IMR-90 (cell line): ENCODE results near the gene FAM174C. TPM values are rescaled to one million over a fixed set of nuclear protein-coding genes. Genes with fewer than 3 reads are reported as not detected.

Source experiments
- ATAC-seq: fragments of 200-7000 bp; cut with Tn5 transposase; 2 replicates; pipeline ENCODE4 v1.9.1; 2020; ENCODE audit warnings: low read depth, mild to moderate bottlenecking, moderate library complexity
- BruUV-seq: library from RNA; stranded (reverse); fragments of 400-500 nt; replicated peaks from 2 replicates; lab custom pipeline; 2021; lab: Mats Ljungman, UMichigan
- CTCF ChIA-PET: fragments of 300-600 bp; formaldehyde crosslinking; extraction: SDS; loops from one replicate; lab custom pipeline; 2021; ENCODE audit warnings: antibody characterized with exemption; lab: Yijun Ruan, JAX
- POLR2A ChIA-PET: fragments of 300-600 bp; sonication (Branson Sonifier 250); formaldehyde crosslinking; loops from one replicate; lab custom pipeline; 2022; ENCODE audit warnings: antibody characterized with exemption; ENCODE audit not compliant: unreplicated experiment; lab: Charles Lee
- DNase-seq: peaks from one replicate; pipeline ENCODE4 v3.0.0; 2013
- H2AFZ ChIP-seq: replicated peaks from 2 replicates; pipeline ENCODE3; 2013; ENCODE audit warnings: low read length, mild to moderate bottlenecking; ENCODE audit not compliant: poor library complexity
- H2AK5ac ChIP-seq: 2 replicates; pipeline ENCODE4 v1.6.1; 2013; ENCODE audit warnings: low read depth, low read length, inconsistent platforms
- H2AK9ac ChIP-seq: replicated peaks from 2 replicates; pipeline ENCODE3; 2013; ENCODE audit warnings: mild to moderate bottlenecking, low read depth, low read length, moderate library complexity; ENCODE audit not compliant: poor library complexity
- H2BK120ac ChIP-seq: 2 replicates; pipeline ENCODE4 v1.6.1; 2013; ENCODE audit warnings: low read depth, low read length, inconsistent platforms
- H2BK15ac ChIP-seq: 3 replicates; pipeline ENCODE4 v1.6.1; 2013; ENCODE audit warnings: low read depth, low read length, inconsistent platforms
- H2BK20ac ChIP-seq: 2 replicates; pipeline ENCODE4 v1.6.1; 2013; ENCODE audit warnings: low read depth, mild to moderate bottlenecking, inconsistent platforms, low read length, moderate library complexity
- H2BK5ac ChIP-seq: 2 replicates; pipeline ENCODE4 v1.6.1; 2013; ENCODE audit warnings: mild to moderate bottlenecking, low read depth, low read length, inconsistent platforms; ENCODE audit not compliant: poor library complexity, severe bottlenecking
- H3K14ac ChIP-seq: replicated peaks from 2 replicates; pipeline ENCODE4 v1.6.1; 2013; ENCODE audit warnings: low read depth, low read length, inconsistent platforms
- H3K18ac ChIP-seq: 2 replicates; pipeline ENCODE4 v1.6.1; 2013; ENCODE audit warnings: low read depth, low read length, control low read depth
- H3K23ac ChIP-seq: 2 replicates; pipeline ENCODE4 v1.6.1; 2013; ENCODE audit warnings: low read depth, low read length, inconsistent platforms
- H3K27ac ChIP-seq: 2 replicates; pipeline ENCODE4 v1.5.1; 2013; ENCODE audit warnings: mild to moderate bottlenecking, control low read depth, low read length; ENCODE audit not compliant: insufficient read depth
- H3K27me3 ChIP-seq: 2 replicates; pipeline ENCODE4 v1.6.1; 2013; ENCODE audit warnings: low read length; ENCODE audit not compliant: control insufficient read depth, insufficient read depth
- H3K36me3 ChIP-seq: 2 replicates; pipeline ENCODE4 v1.6.1; 2013; ENCODE audit warnings: low read length, mixed read lengths; ENCODE audit not compliant: control insufficient read depth, insufficient read depth
- H3K4ac ChIP-seq: 2 replicates; pipeline ENCODE4 v1.6.1; 2013; ENCODE audit warnings: low read depth, low read length, inconsistent platforms
- H3K4me1 ChIP-seq: 2 replicates; pipeline ENCODE4 v1.6.1; 2013; ENCODE audit warnings: low read length, mixed read lengths; ENCODE audit not compliant: control insufficient read depth, insufficient read depth
- H3K4me2 ChIP-seq: 2 replicates; pipeline ENCODE4 v1.6.1; 2013; ENCODE audit warnings: low read depth, mild to moderate bottlenecking, control low read depth, low read length, moderate library complexity
- H3K4me3 ChIP-seq: 2 replicates; pipeline ENCODE4 v1.5.1; 2013; ENCODE audit warnings: low read depth, mild to moderate bottlenecking, control low read depth, low read length, moderate library complexity; ENCODE audit not compliant: insufficient read depth
- H3K56ac ChIP-seq: 2 replicates; pipeline ENCODE4 v1.6.1; 2013; ENCODE audit warnings: low read length, inconsistent platforms; ENCODE audit not compliant: insufficient read depth; ENCODE audit errors: extremely low read depth
- H3K79me1 ChIP-seq, 2 experiments: 2 replicates each; pipeline ENCODE4 v1.6.1; 2013; ENCODE audit warnings: low read length in 2 of 2, inconsistent platforms in 1 of 2, low read depth in 1 of 2
- H3K9ac ChIP-seq: 2 replicates; pipeline ENCODE4 v1.6.1; 2013; ENCODE audit warnings: low read depth, low read length, control low read depth
- H3K9me1 ChIP-seq: 2 replicates; pipeline ENCODE4 v1.6.1; 2013; ENCODE audit warnings: low read length, inconsistent platforms; ENCODE audit not compliant: insufficient read depth
- H3K9me3 ChIP-seq: 2 replicates; pipeline ENCODE4 v1.6.1; 2013; ENCODE audit warnings: low read length; ENCODE audit not compliant: control insufficient read depth, insufficient read depth
- H4K20me1 ChIP-seq: 2 replicates; pipeline ENCODE4 v1.6.1; 2013; ENCODE audit warnings: low read length, inconsistent platforms; ENCODE audit not compliant: insufficient read depth
- H4K5ac ChIP-seq: 2 replicates; pipeline ENCODE4 v1.6.1; 2013; ENCODE audit warnings: mild to moderate bottlenecking, low read depth, low read length, control low read depth
- H4K8ac ChIP-seq, 2 experiments: 2 replicates each; pipeline ENCODE4 v1.6.1; 2013; ENCODE audit warnings: low read depth in 2 of 2, low read length in 2 of 2, control low read depth in 1 of 2, inconsistent platforms in 1 of 2
- H4K91ac ChIP-seq: 2 replicates; pipeline ENCODE4 v1.6.1; 2013; ENCODE audit warnings: low read depth, low read length, inconsistent platforms; ENCODE audit not compliant: insufficient read depth
- CEBPB ChIP-seq: IDR thresholded peaks from 2 replicates; pipeline ENCODE4 v1.6.1; 2012; ENCODE audit warnings: low read depth, low read length, improper control_type of control experiment
- NFE2L2 ChIP-seq: fragments of 150-350 bp; IDR thresholded peaks from 2 replicates; pipeline ENCODE4 v1.6.1; 2016; ENCODE audit warnings: low read depth, mild to moderate bottlenecking, low read length
- POLR2A ChIP-seq: IDR thresholded peaks from 2 replicates; pipeline ENCODE4 v1.6.1; 2012; ENCODE audit warnings: mild to moderate bottlenecking, low read depth, low read length
- RCOR1 ChIP-seq: IDR thresholded peaks from 2 replicates; pipeline ENCODE4 v1.6.1; 2012; ENCODE audit warnings: mild to moderate bottlenecking, low read length, improper control_type of control experiment; ENCODE audit not compliant: insufficient replicate concordance
- WGBS, 2 experiments: methylation state at CpG; one replicate each; pipeline versions ENCODE4 v1.1.5 to v1.1.7; 2013; ENCODE audit warnings: missing lambda C conversion rate in 2 of 2; ENCODE audit not compliant: insufficient read length in 1 of 2; ENCODE audit errors: extremely low coverage in 2 of 2; 5-methylcytosine and 5-hydroxymethylcytosine counted together
- dilution Hi-C: fragments of 300-500 bp; cut with HindIII; formaldehyde crosslinking; loops from one replicate; pipeline ENCODE4 v1.14.3; 2018; ENCODE audit warnings: low sequenced_read_pairs; ENCODE audit not compliant: unreplicated experiment
- in situ Hi-C: fragments of 300-500 bp; cut with MboI; formaldehyde crosslinking; loops from 3 replicates; pipeline ENCODE4 v1.14.3; 2019; ENCODE audit warnings: low sequenced_read_pairs, inconsistent platforms, mixed read lengths
- intact Hi-C: fragments of 100-400 bp; cut with micrococcal nuclease; formaldehyde crosslinking; loops from 2 replicates; pipeline ENCODE4 v1.10.0; 2022
- polyA plus RNA-seq, 3 experiments: library from polyadenylated mRNA; depleted of rRNA; stranded (reverse); fragments of >200 nt; gene quantifications; 2 replicates each; pipeline ENCODE4 v1.2.3, GENCODE V29; 2012; ENCODE audit warnings: low replicate concordance in 1 of 3
- total RNA-seq: library from RNA; depleted of rRNA; stranded (reverse); fragments of >200 nt; gene quantifications from 2 replicates; pipeline ENCODE4 v1.2.3, GENCODE V29; 2012

The FAM174C gene
- total and polyA plus RNA-seq, 2 of the 4 experiments (the other 2 are of a cell fraction) = 7.5 to 61.8 TPM

- Histone ChIP-seq H4K91ac (no peak overlapping the region), H3K36me3 (peaks cover 8% of the 10 kb centered on the region), H2AFZ (no peak overlapping the region), H3K4ac (no peak overlapping the region), H2BK15ac (no peak overlapping the region), H3K14ac (no peak overlapping the region), H3K4me2 (no peak overlapping the region), H2BK120ac (no peak overlapping the region), H3K9me1 (no peaks in the 10 kb centered on the region), H2BK5ac (no peak overlapping the region), H3K4me1 (peaks cover 5% of the 10 kb centered on the region), H4K20me1 (peaks cover 19% of the 10 kb centered on the region), H3K23ac (no peak overlapping the region), H3K4me3 (no peak overlapping the region), H2AK5ac (no peak overlapping the region), H3K9ac (no peak overlapping the region), H3K18ac (no peak overlapping the region), H4K8ac (no peak overlapping the region), H2BK20ac (no peak overlapping the region), H3K27me3 (peaks cover 21% of the 10 kb centered on the region), H2AK9ac (peak overlapping the region; percentile 72), H4K5ac (no peak overlapping the region), H3K56ac (no peak overlapping the region), H3K27ac (no peak overlapping the region), H3K79me1 (peaks cover 12 to 30% of the 10 kb centered on the region in 2 experiments; a peak in 3 of 4 replicates), H3K9me3 (no peaks in the 10 kb centered on the region)
- POLR2A ChIA-PET = interaction anchor here (1.4 kb wide), 1 partner anchor 12 kb away, joined by 3 read pairs; no protein-coding TSS in a partner anchor
- ATAC-seq = no peak
- no peak for TF ChIP-seq POLR2A
- no peak for TF ChIP-seq RCOR1
- no peak for TF ChIP-seq CEBPB
- TF ChIP-seq NFE2L2 = no peak
- CTCF ChIA-PET = interaction anchor here (1.7 kb wide), 1 partner anchor 11 kb away, joined by 8 read pairs; the partner anchor contains the start of gene CIRBP
- dilution Hi-C loops = no loop called here
- BruUV-seq = no TSS peak
- intact Hi-C loops = no loop called here
- 90% methylated on average over 22 of the region's 53 CpGs; no CpG with 5 or more reads in 1 of the 2 experiments for WGBS, 2 experiments
- in situ Hi-C loops = loop anchor here (5.0 kb wide), 1 partner anchor 81 kb away; no protein-coding TSS in a partner anchor
- no peak for DNase-seq
These were observed 5.6 kb downstream of the FAM174C start for GRCh38 chr19:1280636-1281568.
